Measurements from ENCODE around the gene RAD51B.

- TF ChIP-seq CTCF (IDR thresholded peaks at IDR 0.05), result no peak
- TF ChIP-seq POLR2A (IDR thresholded peaks at IDR 0.05), result no peak
These were observed 260.5 kb downstream of the RAD51B start for GRCh38 chr14:68079941-68080697.
